T1000 (cell line): Measurements from ENCODE around the gene VEGFA.

Experiments used
- DNase-seq: peaks from one replicate; lab custom pipeline; 2025; ENCODE audit warnings: mixed read lengths; lab: John Stamatoyannopoulos, UW

VEGFA gene

GRCh38 chr6:43821101-43821886, 51.3 kb downstream of the VEGFA start:
- no peak for DNase-seq

- no peak for DNase-seq
Measured at GRCh38 chr6:43823390-43823789, 53.4 kb downstream of the VEGFA start.

GRCh38 chr6:43823879-43824702, 54.1 kb downstream of the VEGFA start:
- DNase-seq: no peak

GRCh38 chr6:43824703-43825064, 54.7 kb downstream of the VEGFA start:
- no peak for DNase-seq

GRCh38 chr6:43825187-43826115, 55.4 kb downstream of the VEGFA start:
- no peak for DNase-seq

- no peak for DNase-seq
Measured at GRCh38 chr6:43826730-43827129, 56.7 kb downstream of the VEGFA start.

GRCh38 chr6:43827898-43828297, 57.9 kb downstream of the VEGFA start:
- no peak for DNase-seq

GRCh38 chr6:43828711-43829110, 58.7 kb downstream of the VEGFA start:
- no peak for DNase-seq

GRCh38 chr6:43829470-43829869, 59.5 kb downstream of the VEGFA start:
- no peak for DNase-seq

- DNase-seq: no peak
Measured at GRCh38 chr6:43830775-43831174, 60.8 kb downstream of the VEGFA start.

- no peak for DNase-seq
Measured at GRCh38 chr6:43831191-43831590, 61.2 kb downstream of the VEGFA start.

- DNase-seq: no peak
Measured at GRCh38 chr6:43833223-43833995, 63.4 kb downstream of the VEGFA start.

- DNase-seq: no peak
Measured at GRCh38 chr6:43833996-43834390, 64.0 kb downstream of the VEGFA start.

GRCh38 chr6:43834528-43835155, 64.6 kb downstream of the VEGFA start:
- no peak for DNase-seq

GRCh38 chr6:43835872-43836419, 65.9 kb downstream of the VEGFA start:
- no peak for DNase-seq
